H1 (cell line): ENCODE results near the gene ASPRV1. TPM values are rescaled to one million over a fixed set of nuclear protein-coding genes. Genes with fewer than 3 reads are reported as not detected.

Experiments
- ASH2L ChIP-seq: fragments of 200-600, 300-600 bp; sonication (generic); IDR thresholded peaks from one replicate; pipeline ENCODE4 v1.7.1; 2017; ENCODE audit warnings: low read length
- ATF3 ChIP-seq: IDR thresholded peaks from 2 replicates; pipeline ENCODE4 v1.6.1; 2011; ENCODE audit warnings: low read depth, mild to moderate bottlenecking, low read length; ENCODE audit not compliant: insufficient read depth
- BACH1 ChIP-seq: IDR thresholded peaks from 2 replicates; pipeline ENCODE4 v1.6.1; 2012; ENCODE audit warnings: low read length, improper control_type of control experiment
- CBX5 ChIP-seq: fragments of 300-800, 300-1000 bp; sonication (generic); IDR thresholded peaks from 2 replicates; pipeline ENCODE4 v1.7.1; 2016; ENCODE audit warnings: antibody characterized with exemption, low read length, low read depth
- CHD1 ChIP-seq: IDR thresholded peaks from 2 replicates; pipeline ENCODE4 v1.6.1; 2012; ENCODE audit warnings: low read depth, low read length, improper control_type of control experiment
- EGR1 ChIP-seq: IDR thresholded peaks from 2 replicates; pipeline ENCODE4 v1.6.1; 2011; ENCODE audit warnings: low read depth, low read length, borderline replicate concordance
- FOSL1 ChIP-seq: IDR thresholded peaks from 2 replicates; pipeline ENCODE4 v1.6.1; 2011; ENCODE audit warnings: mild to moderate bottlenecking, low read depth, low read length, moderate library complexity; ENCODE audit not compliant: insufficient read depth
- GTF2F1 ChIP-seq: IDR thresholded peaks from 2 replicates; pipeline ENCODE4 v1.6.1; 2012; ENCODE audit warnings: low read depth, low read length, improper control_type of control experiment, borderline replicate concordance
- JUN ChIP-seq: IDR thresholded peaks from 2 replicates; pipeline ENCODE4 v1.6.1; 2011; ENCODE audit warnings: low read depth, mild to moderate bottlenecking, improper control_type of control experiment, low read length
- KDM4A ChIP-seq: IDR thresholded peaks from one replicate; pipeline ENCODE4 v1.7.1; 2012; ENCODE audit warnings: low read depth, mild to moderate bottlenecking, moderate library complexity, low read length, inconsistent platforms; ENCODE audit not compliant: severe bottlenecking
- NANOG ChIP-seq: IDR thresholded peaks from 2 replicates; pipeline ENCODE4 v1.6.1; 2011; ENCODE audit warnings: low read length, low read depth, mild to moderate bottlenecking, inconsistent platforms; ENCODE audit not compliant: insufficient read depth, poor library complexity, severe bottlenecking
- NRF1 ChIP-seq: IDR thresholded peaks from 2 replicates; pipeline ENCODE4 v1.6.1; 2011; ENCODE audit warnings: mild to moderate bottlenecking, low read depth, low read length, improper control_type of control experiment
- POLR2AphosphoS5 ChIP-seq: IDR thresholded peaks from 2 replicates; pipeline ENCODE4 v1.6.1; 2011; ENCODE audit warnings: low read depth, low read length
- POU5F1 ChIP-seq: IDR thresholded peaks from 2 replicates; pipeline ENCODE4 v1.6.1; 2011; ENCODE audit warnings: low read depth, mild to moderate bottlenecking, low read length, moderate library complexity
- RAD21 ChIP-seq, 2 experiments: IDR thresholded peaks in 1 of 2; conservative IDR thresholded peaks in 1 of 2; 2 replicates each; pipeline ENCODE4 v1.6.1; 2011; ENCODE audit warnings: low read depth in 2 of 2, low read length in 2 of 2, improper control_type of control experiment in 1 of 2, inconsistent platforms in 1 of 2, mild to moderate bottlenecking in 1 of 2, moderate library complexity in 1 of 2
- RNF2 ChIP-seq: fragments of 200-900, 300-1000 bp; sonication (generic); IDR thresholded peaks from 2 replicates; pipeline ENCODE4 v1.7.1; 2016; ENCODE audit warnings: borderline replicate concordance, low read depth, mild to moderate bottlenecking, antibody characterized with exemption, low read length; ENCODE audit not compliant: poor library complexity, severe bottlenecking; ENCODE audit errors: missing control alignments
- RXRA ChIP-seq: IDR thresholded peaks from 2 replicates; pipeline ENCODE4 v1.6.1; 2011; ENCODE audit warnings: low read depth, mild to moderate bottlenecking, low read length, moderate library complexity; ENCODE audit not compliant: insufficient read depth
- SIX5 ChIP-seq: IDR thresholded peaks from 2 replicates; pipeline ENCODE4 v1.6.1; 2011; ENCODE audit warnings: mild to moderate bottlenecking, low read depth, low read length
- SP1 ChIP-seq: IDR thresholded peaks from 2 replicates; pipeline ENCODE4 v1.6.1; 2011; ENCODE audit warnings: low read depth, low read length
- SP2 ChIP-seq: IDR thresholded peaks from 2 replicates; pipeline ENCODE4 v1.6.1; 2012; ENCODE audit warnings: mild to moderate bottlenecking, low read length, inconsistent platforms
- SP4 ChIP-seq: IDR thresholded peaks from 2 replicates; pipeline ENCODE4 v1.6.1; 2012; ENCODE audit warnings: low read length, inconsistent platforms
- USF2 ChIP-seq: IDR thresholded peaks from 2 replicates; pipeline ENCODE4 v1.6.1; 2011; ENCODE audit warnings: low read length, improper control_type of control experiment
- polyA plus RNA-seq, 7 experiments: library from polyadenylated mRNA; depleted of rRNA in 3 of 7; stranded (reverse) in 5 of 7; unstranded in 2 of 7; fragments of >200 nt in 5 of 7; fragments of 200-250 nt in 2 of 7; gene quantifications; 1 replicate in 5 of 7; 2 replicates in 1 of 7; 4 replicates in 1 of 7; pipeline versions ENCODE4 v1.2.1 to v1.2.3, GENCODE V29; 2011 to 2013; ENCODE audit warnings: missing spikeins in 2 of 7, mixed read lengths in 2 of 7
- total RNA-seq: library from RNA; stranded (reverse); fragmentation: NEBNext Ultra II Directional; extraction: Animal tissue kit (Norgen Biotek cat#: 25700); gene quantifications from 2 replicates; pipeline ENCODE4 v1.2.1, GENCODE V29; 2021

The ASPRV1 gene
- total and polyA plus RNA-seq, 2 of the 8 experiments (the other 6 are each of a cell fraction or from before 2014, with no cell fraction given) = 0.59 to 0.95 TPM

GRCh38 chr2:69914164-69914949 lies 47.1 kb downstream of the ASPRV1 start (continued):
- TF ChIP-seq KDM4A (peak; percentile 32), RXRA (no peak), SIX5 (no peak), EGR1 (no peak), BACH1 (no peak), SP2 (no peak; the same call in none of the 2 replicates), CHD1 (no peak), GTF2F1 (0 out of 2 replicates have a peak, but pooled peaks have one; percentile 48), JUN (0 out of 2 replicates have a peak, but pooled peaks have one; percentile 52), RNF2 (no peak), SP4 (no peak), CBX5 (no peak), NANOG (no peak), RAD21 (IDR thresholded peaks at IDR 0.05 in 1 of 2, conservative IDR thresholded peaks at IDR 0.05 in 1 of 2; ENCODE audit: low read depth in 2 of 2, low read length in 2 of 2) (peak; percentile 22 to 49; a peak in 3 of 4 replicates), POLR2AphosphoS5 (peak; percentile 98), POU5F1 (no peak), ATF3 (0 out of 2 replicates have a peak, but pooled peaks have one; percentile 18), ASH2L (peak; percentile 61), SP1 (peak; percentile 94), NRF1 (no peak), USF2 (0 out of 2 replicates have a peak, but pooled peaks have one; percentile 11), FOSL1 (no peak)
